GM12873 (cell line): ENCODE results near the gene CARD11.
A peak's percentile ranks its signal among the peaks of the same experiment; 100 is the strongest.

ENCODE experiments used
- TF ChIP-seq, protein P1 (sequence below): IDR thresholded peaks from 2 replicates; pipeline ENCODE4 v1.5.1; 2012; ENCODE audit warnings: low read depth, mild to moderate bottlenecking, moderate library complexity, low read length, control low read depth; ENCODE audit not compliant: insufficient read depth; ENCODE audit errors: missing control alignments

CARD11 gene

DNA sequence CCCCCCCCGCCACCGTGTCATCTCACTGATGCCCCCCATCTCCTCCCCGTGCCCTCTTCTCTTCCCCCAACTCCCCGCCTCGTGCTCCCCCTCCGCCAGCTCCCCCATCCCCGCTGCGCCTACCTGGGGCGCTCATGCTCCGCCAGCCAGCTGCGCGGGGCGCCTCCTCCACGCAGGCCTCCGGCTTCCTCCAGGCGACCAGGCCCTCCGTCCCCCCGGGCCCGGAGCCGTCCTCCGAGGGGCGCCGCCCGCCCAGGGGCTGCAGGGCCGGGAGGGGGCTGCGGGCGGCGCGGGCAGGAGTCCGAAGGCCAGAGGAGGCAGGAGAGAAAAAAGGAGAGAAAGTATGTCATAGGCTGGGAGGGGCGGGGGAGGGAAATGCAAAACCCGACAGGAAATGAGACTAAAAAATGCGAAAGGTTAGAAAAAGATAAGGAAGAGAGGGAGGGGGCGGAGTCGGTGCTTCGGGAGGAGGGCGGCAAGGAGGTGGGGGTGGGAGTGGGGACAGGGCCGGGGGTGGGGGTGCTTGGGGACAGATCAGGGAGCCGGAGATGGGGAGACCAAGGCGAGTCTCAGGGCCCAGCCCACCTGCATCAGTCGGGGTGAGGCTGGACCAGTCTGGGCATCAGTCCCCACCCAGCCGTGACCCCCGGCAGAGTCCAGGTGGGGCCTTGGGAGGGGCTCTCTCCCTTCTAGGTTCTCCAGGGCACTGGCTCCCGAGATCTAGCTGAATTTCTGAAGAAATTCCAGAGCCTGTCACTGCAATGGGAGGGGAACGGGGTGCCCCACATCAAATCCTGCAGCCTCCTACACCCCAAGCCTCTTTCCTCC lies at the start of gene CARD11:
CARD11 (minus strand) TSS at position 324 of the 828 bp plus-strand sequence. CDS start 85,361 bp downstream, outside the sequence.
- TF ChIP-seq, protein P1, sequence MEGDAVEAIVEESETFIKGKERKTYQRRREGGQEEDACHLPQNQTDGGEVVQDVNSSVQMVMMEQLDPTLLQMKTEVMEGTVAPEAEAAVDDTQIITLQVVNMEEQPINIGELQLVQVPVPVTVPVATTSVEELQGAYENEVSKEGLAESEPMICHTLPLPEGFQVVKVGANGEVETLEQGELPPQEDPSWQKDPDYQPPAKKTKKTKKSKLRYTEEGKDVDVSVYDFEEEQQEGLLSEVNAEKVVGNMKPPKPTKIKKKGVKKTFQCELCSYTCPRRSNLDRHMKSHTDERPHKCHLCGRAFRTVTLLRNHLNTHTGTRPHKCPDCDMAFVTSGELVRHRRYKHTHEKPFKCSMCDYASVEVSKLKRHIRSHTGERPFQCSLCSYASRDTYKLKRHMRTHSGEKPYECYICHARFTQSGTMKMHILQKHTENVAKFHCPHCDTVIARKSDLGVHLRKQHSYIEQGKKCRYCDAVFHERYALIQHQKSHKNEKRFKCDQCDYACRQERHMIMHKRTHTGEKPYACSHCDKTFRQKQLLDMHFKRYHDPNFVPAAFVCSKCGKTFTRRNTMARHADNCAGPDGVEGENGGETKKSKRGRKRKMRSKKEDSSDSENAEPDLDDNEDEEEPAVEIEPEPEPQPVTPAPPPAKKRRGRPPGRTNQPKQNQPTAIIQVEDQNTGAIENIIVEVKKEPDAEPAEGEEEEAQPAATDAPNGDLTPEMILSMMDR, result no peak

DNA sequence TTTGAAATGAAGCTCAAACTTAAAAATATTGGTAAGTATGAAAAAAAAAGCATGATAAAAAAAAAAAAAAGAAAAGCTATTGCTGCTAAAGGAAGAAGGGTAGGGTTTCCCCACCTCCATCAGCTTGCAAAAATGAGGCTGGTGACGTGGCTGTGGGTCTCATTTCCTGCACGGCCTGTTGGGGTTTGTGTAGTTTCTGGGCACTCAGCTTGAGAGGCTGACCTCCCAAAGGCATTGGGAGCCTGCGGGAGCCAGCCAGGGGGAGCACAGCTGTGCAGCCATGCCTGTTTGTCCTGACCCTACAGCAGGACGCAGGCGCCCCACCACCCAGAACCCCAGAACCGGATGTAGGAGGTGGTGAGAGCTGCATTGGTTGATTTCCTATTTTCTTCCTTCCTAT lies 48.8 kb upstream of the CARD11 start:
- TF ChIP-seq, protein P1, result peak; percentile 2

DNA sequence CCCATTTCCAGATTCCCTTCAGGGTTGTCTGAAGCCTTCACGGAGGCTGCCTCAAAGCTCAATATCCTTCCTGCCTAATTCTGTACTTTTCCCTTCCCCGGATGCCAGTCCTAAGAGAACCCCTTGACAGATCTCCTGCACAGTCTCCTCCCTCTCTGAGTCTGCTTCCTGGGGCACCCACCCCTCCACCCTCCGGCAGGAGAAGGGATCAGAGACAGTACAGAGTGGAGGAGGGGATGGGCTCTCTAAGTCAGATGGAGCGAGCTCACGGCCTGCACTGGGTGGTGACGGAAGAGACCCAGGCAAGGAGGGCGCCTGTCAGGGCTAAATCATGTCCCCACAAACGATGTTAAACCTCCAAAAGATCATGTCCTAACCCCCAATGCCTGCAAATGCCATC lies 48.0 kb upstream of the CARD11 start:
- TF ChIP-seq, protein P1, result no peak

DNA sequence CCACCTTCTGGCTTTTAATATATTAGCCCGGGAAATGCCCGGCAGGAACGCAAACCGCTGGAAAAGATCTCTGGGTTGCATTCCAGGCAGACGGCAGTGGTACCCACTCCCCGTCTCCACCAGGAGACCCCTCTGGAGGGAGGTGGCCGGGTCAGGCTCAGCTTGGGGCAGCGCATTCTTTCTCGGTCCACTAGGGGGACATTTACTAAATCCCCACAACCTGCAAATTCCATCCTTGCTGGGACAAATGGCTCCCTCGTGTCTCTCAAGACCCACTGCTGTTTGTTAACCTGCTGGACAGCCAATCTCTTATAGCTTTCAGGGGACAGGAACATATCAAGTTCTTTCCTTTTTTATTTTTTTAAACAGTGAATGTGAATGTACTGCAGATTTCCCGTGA lies 45.8 kb upstream of the CARD11 start:
- TF ChIP-seq, protein P1, result peak; percentile 66

DNA sequence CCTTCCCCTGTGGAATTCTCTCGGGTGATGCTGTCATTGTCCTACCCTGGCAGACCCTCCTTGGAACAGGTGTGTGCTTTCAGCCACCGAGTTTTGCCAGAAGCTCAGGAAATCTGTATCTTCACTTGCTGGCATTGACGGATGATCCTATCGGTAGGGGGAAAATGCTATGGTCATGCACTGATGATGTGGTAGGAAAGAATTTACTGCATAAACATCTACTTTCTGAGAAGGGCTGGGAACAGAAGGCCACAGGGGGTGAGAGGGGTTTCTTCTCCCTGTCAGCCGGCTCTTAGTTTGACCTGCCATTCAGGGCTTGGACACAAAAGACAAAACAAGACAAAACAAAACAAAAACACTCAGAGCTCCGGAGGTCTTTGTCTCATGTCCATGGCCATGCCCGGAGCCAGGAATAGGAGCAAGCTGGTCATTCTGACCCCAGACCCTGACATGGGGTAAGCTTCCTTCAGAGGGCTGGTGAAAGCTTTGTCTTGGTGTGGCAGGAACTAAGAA lies 43.6 kb upstream of the CARD11 start:
- TF ChIP-seq, protein P1, result no peak

DNA sequence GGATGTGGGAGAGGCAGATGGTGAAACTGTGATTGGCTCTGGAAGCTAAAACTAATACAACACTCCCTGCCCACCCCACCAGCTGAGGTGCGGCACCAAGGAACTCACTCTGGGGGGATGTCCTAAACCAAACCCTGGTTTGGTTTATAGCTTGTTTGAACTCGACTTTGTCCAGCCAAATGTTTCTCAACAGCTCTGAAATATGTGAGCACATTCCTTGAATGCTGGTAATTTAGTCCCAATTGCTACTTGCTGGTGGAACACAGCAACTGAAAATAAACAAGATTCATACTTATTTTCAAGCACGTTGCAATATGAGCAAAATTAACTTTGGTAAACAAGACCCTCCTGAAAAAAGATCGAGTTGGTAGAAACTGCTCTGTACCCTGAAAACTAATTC lies 39.7 kb upstream of the CARD11 start:
- TF ChIP-seq, protein P1, result no peak

DNA sequence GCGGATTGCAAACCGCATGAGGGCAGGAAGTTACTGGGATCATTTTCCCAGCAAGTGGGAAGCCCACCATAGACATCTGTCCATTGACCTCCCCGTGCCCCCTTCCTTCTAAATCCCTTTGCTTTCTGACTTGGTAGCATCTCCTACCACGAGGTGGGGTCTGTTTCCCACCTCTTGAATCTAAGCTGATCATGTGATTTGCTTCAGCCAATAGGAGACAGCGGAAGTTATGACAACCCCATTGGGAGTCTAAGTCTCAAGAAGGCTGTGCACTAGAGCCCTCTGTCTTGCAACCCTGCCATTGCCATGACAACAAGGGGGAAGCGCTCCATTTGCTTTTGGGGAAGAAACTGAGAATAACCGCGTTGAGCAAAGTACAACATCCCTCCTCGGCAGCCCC lies 39.2 kb upstream of the CARD11 start:
- TF ChIP-seq, protein P1, result no peak
